Endodermal cell (in vitro differentiated cells): ENCODE measurements around the gene EXD3. TPM values are rescaled to one million over a fixed set of nuclear protein-coding genes. Genes with fewer than 3 reads are reported as not detected.

ENCODE experiments used
- DNase-seq: peaks from one replicate; pipeline ENCODE4 v3.0.0-alpha.2; 2017
- H3K27ac ChIP-seq: 2 replicates; pipeline ENCODE4 v1.5.1; 2013; ENCODE audit warnings: mild to moderate bottlenecking, low read depth, low read length, moderate library complexity
- H3K27me3 ChIP-seq: 2 replicates; pipeline ENCODE4 v1.6.1; 2013; ENCODE audit warnings: mild to moderate bottlenecking, low read length, moderate library complexity; ENCODE audit not compliant: insufficient read depth, control insufficient read depth, poor library complexity, severe bottlenecking
- H3K36me3 ChIP-seq: 2 replicates; pipeline ENCODE4 v1.7.0; 2013; ENCODE audit warnings: mild to moderate bottlenecking, low read length, moderate library complexity; ENCODE audit not compliant: control insufficient read depth, insufficient read depth
- H3K4me1 ChIP-seq: one replicate; pipeline ENCODE4 v1.7.0; 2013; ENCODE audit warnings: low read length; ENCODE audit not compliant: control insufficient read depth, insufficient read depth
- H3K4me3 ChIP-seq: 2 replicates; pipeline ENCODE4 v1.5.1; 2013; ENCODE audit warnings: mild to moderate bottlenecking, low read length, moderate library complexity
- H3K9ac ChIP-seq: 2 replicates; pipeline ENCODE4 v1.6.1; 2013; ENCODE audit warnings: mild to moderate bottlenecking, low read length, moderate library complexity; ENCODE audit not compliant: poor library complexity, severe bottlenecking; ENCODE audit errors: extremely low read depth
- H3K9me3 ChIP-seq: 2 replicates; pipeline ENCODE4 v1.6.1; 2013; ENCODE audit warnings: mild to moderate bottlenecking, low read length, moderate library complexity; ENCODE audit not compliant: control insufficient read depth
- H3K27ac Mint-ChIP-seq: 2 replicates; pipeline ENCODE4 v1.8.0; 2020; ENCODE audit warnings: mixed read lengths
- H3K27me3 Mint-ChIP-seq: 2 replicates; pipeline ENCODE4 v1.8.0; 2021; ENCODE audit warnings: mild to moderate bottlenecking, mixed read lengths; ENCODE audit not compliant: insufficient read depth
- H3K36me3 Mint-ChIP-seq: 2 replicates; pipeline ENCODE4 v1.8.0; 2020; ENCODE audit warnings: low read depth, mixed read lengths
- H3K4me1 Mint-ChIP-seq: 2 replicates; pipeline ENCODE4 v1.8.0; 2020; ENCODE audit warnings: mixed read lengths
- H3K4me3 Mint-ChIP-seq: 2 replicates; pipeline ENCODE4 v1.8.0; 2020; ENCODE audit warnings: mild to moderate bottlenecking, moderate library complexity, mixed read lengths
- H3K9me3 Mint-ChIP-seq: 2 replicates; pipeline ENCODE4 v1.8.0; 2020; ENCODE audit warnings: mild to moderate bottlenecking, mixed read lengths
- CTCF ChIP-seq: fragments of 200-600 bp; sonication (generic); conservative IDR thresholded peaks from 2 replicates; pipeline ENCODE4 v1.5.0; 2021; ENCODE audit warnings: antibody characterized with exemption, mild to moderate bottlenecking
- WGBS, 2 experiments: methylation state at CpG; one replicate each; pipeline versions ENCODE4 v1.1.5 to v1.1.7; 2013; ENCODE audit warnings: missing lambda C conversion rate in 2 of 2, mixed read lengths in 1 of 2; ENCODE audit not compliant: insufficient coverage in 1 of 2, insufficient read length in 1 of 2; 5-methylcytosine and 5-hydroxymethylcytosine counted together
- total RNA-seq, 2 donors: library from RNA; stranded (reverse); fragmentation: NEBNext Ultra II Directional in 1 of 2; extraction: Animal tissue kit (Norgen Biotek cat#: 25700) in 1 of 2; gene quantifications; 2 replicates in 1 of 2; 3 replicates in 1 of 2; pipeline ENCODE4 v1.2.1, GENCODE V29; 2021

EXD3 gene
- total RNA-seq, 2 donors from 2014 or later = 15.5 to 31.0 TPM

- Histone ChIP-seq H3K36me3 (peaks cover 11% of the 10 kb centered on the region), H3K4me1 (no peaks in the 10 kb centered on the region), H3K27ac (no peak overlapping the region), H3K9me3 (no peaks in the 10 kb centered on the region), H3K27me3 (no peaks in the 10 kb centered on the region), H3K4me3 (no peak overlapping the region), H3K9ac (no peak overlapping the region)
- Mint-ChIP-seq H3K27me3 (peaks cover 2% of the 10 kb centered on the region), H3K36me3 (peaks cover 6% of the 10 kb centered on the region), H3K9me3 (no peaks in the 10 kb centered on the region), H3K4me1 (peaks cover 3% of the 10 kb centered on the region), H3K27ac (no peak overlapping the region), H3K4me3 (no peak overlapping the region)
- DNase-seq = no peak
- 94 to 99% methylated on average over 11 to 16 of the region's 16 CpGs for WGBS, 2 experiments
- no peak for TF ChIP-seq CTCF
Observed at GRCh38 chr9:137448602-137448962, 25.6 kb upstream of the EXD3 start.

GRCh38 chr9:137447722-137448601 is 25.0 kb upstream of the EXD3 start:
- no peaks in the 10 kb centered on the region for H3K27me3 ChIP-seq
- Mint-ChIP-seq H3K36me3 (peaks cover 5% of the 10 kb centered on the region), H3K27me3 (peaks cover 4% of the 10 kb centered on the region), H3K4me3 (no peak overlapping the region), H3K27ac (no peak overlapping the region), H3K4me1 (peaks cover 3% of the 10 kb centered on the region), H3K9me3 (no peaks in the 10 kb centered on the region)
- no peak for DNase-seq
- TF ChIP-seq CTCF = no peak
- H3K4me3 ChIP-seq = no peak overlapping the region
- WGBS, 2 experiments = 93% methylated on average over 23 to 27 of the region's 27 CpGs
- peaks cover 9% of the 10 kb centered on the region for H3K36me3 ChIP-seq
- no peak overlapping the region for H3K9ac ChIP-seq
- no peaks in the 10 kb centered on the region for H3K4me1 ChIP-seq
- no peaks in the 10 kb centered on the region for H3K9me3 ChIP-seq
- H3K27ac ChIP-seq = no peak overlapping the region

GRCh38 chr9:137446851-137447471 is 24.0 kb upstream of the EXD3 start:
- WGBS, 2 experiments = 92 to 95% methylated on average over 15 to 21 of the region's 21 CpGs
- peaks cover 7% of the 10 kb centered on the region for H3K27me3 ChIP-seq
- H3K27me3 Mint-ChIP-seq = peaks cover 14% of the 10 kb centered on the region
- peaks cover 5% of the 10 kb centered on the region for H3K36me3 Mint-ChIP-seq
- H3K27ac ChIP-seq = no peak overlapping the region
- peaks cover 3% of the 10 kb centered on the region for H3K4me1 Mint-ChIP-seq
- no peaks in the 10 kb centered on the region for H3K9me3 ChIP-seq
- H3K4me1 ChIP-seq = no peaks in the 10 kb centered on the region
- H3K9me3 Mint-ChIP-seq = no peaks in the 10 kb centered on the region
- no peak overlapping the region for H3K4me3 Mint-ChIP-seq
- DNase-seq = no peak
- no peak overlapping the region for H3K4me3 ChIP-seq
- TF ChIP-seq CTCF = no peak
- H3K36me3 ChIP-seq = no peaks in the 10 kb centered on the region
- H3K27ac Mint-ChIP-seq = no peak overlapping the region
- H3K9ac ChIP-seq = no peak overlapping the region
